Measurements from ENCODE around the gene CALN1.

Gene CALN1

GRCh38 chr7:72123913-72124312, 288.2 kb downstream of the CALN1 start:
- no peak for TF ChIP-seq CTCF (IDR thresholded peaks at IDR 0.05; ENCODE audit: low read depth, low read length, missing control alignments)
- DNase-seq (ENCODE audit: low read depth): no peak
- no peak overlapping the region for H3K4me3 ChIP-seq (ENCODE audit: low read depth, low read length)

- TF ChIP-seq CTCF (IDR thresholded peaks at IDR 0.05; ENCODE audit: low read depth, low read length, missing control alignments): no peak
- no peak for DNase-seq (ENCODE audit: low read depth)
- H3K4me3 ChIP-seq (ENCODE audit: low read depth, low read length): no peak overlapping the region
Observed at GRCh38 chr7:72118366-72118765, 293.8 kb downstream of the CALN1 start.

- DNase-seq (ENCODE audit: low read depth): no peak
- no peak for TF ChIP-seq CTCF (IDR thresholded peaks at IDR 0.05; ENCODE audit: low read depth, low read length, missing control alignments)
- no peak overlapping the region for H3K4me3 ChIP-seq (ENCODE audit: low read depth, low read length)
Observed at GRCh38 chr7:72114129-72114528, 298.0 kb downstream of the CALN1 start.

GRCh38 chr7:72112992-72113391, 299.1 kb downstream of the CALN1 start:
- H3K4me3 ChIP-seq (ENCODE audit: low read depth, low read length): no peak overlapping the region
- DNase-seq (ENCODE audit: low read depth): no peak
- no peak for TF ChIP-seq CTCF (IDR thresholded peaks at IDR 0.05; ENCODE audit: low read depth, low read length, missing control alignments)

- TF ChIP-seq CTCF (IDR thresholded peaks at IDR 0.05; ENCODE audit: low read depth, low read length, missing control alignments): no peak
- DNase-seq (ENCODE audit: low read depth): no peak
- no peak overlapping the region for H3K4me3 ChIP-seq (ENCODE audit: low read depth, low read length)
Observed at GRCh38 chr7:72112530-72112929, 299.6 kb downstream of the CALN1 start.

GRCh38 chr7:72111086-72111485, 301.1 kb downstream of the CALN1 start:
- TF ChIP-seq CTCF (IDR thresholded peaks at IDR 0.05; ENCODE audit: low read depth, low read length, missing control alignments): no peak
- DNase-seq (ENCODE audit: low read depth): no peak

GRCh38 chr7:72109566-72109965, 302.6 kb downstream of the CALN1 start:
- TF ChIP-seq CTCF (IDR thresholded peaks at IDR 0.05; ENCODE audit: low read depth, low read length, missing control alignments): no peak
- no peak for DNase-seq (ENCODE audit: low read depth)

More at GRCh38 chr7:72111086-72111485, 301.1 kb downstream of the CALN1 start:
- H3K4me3 ChIP-seq (ENCODE audit: low read depth, low read length): no peak overlapping the region

More at GRCh38 chr7:72109566-72109965, 302.6 kb downstream of the CALN1 start:
- no peak overlapping the region for H3K4me3 ChIP-seq (ENCODE audit: low read depth, low read length)
